Non-pigmented ciliary epithelial cell (primary cell): ENCODE results near the gene SPATS2L.

Experiments used
- DNase-seq: peaks from one replicate; pipeline ENCODE4 v3.0.0-alpha.2; 2010; ENCODE audit warnings: low read depth

SPATS2L gene

GRCh38 chr2:200466425-200467418, 160.2 kb downstream of the SPATS2L start:
- no peak for DNase-seq

- DNase-seq = no peak
These were observed 161.6 kb downstream of the SPATS2L start for GRCh38 chr2:200467806-200468681.

- no peak for DNase-seq
These were observed 163.3 kb downstream of the SPATS2L start for GRCh38 chr2:200469708-200470211.

- DNase-seq = no peak
These were observed 163.7 kb downstream of the SPATS2L start for GRCh38 chr2:200470230-200470629.

- DNase-seq = no peak
These were observed 164.9 kb downstream of the SPATS2L start for GRCh38 chr2:200471324-200471848.

- no peak for DNase-seq
These were observed 165.6 kb downstream of the SPATS2L start for GRCh38 chr2:200471928-200472645.

GRCh38 chr2:200472853-200473464, 166.5 kb downstream of the SPATS2L start:
- DNase-seq = no peak

- DNase-seq = no peak
These were observed 169.3 kb downstream of the SPATS2L start for GRCh38 chr2:200475795-200476194.

GRCh38 chr2:200476836-200477235, 170.3 kb downstream of the SPATS2L start:
- no peak for DNase-seq

GRCh38 chr2:200477667-200478131, 171.2 kb downstream of the SPATS2L start:
- DNase-seq = no peak

- no peak for DNase-seq
These were observed 173.3 kb downstream of the SPATS2L start for GRCh38 chr2:200479692-200480265.

GRCh38 chr2:200482194-200482593, 175.7 kb downstream of the SPATS2L start:
- DNase-seq = no peak

- no peak for DNase-seq
These were observed 177.3 kb downstream of the SPATS2L start for GRCh38 chr2:200483729-200484198.

- DNase-seq = no peak
These were observed 178.4 kb downstream of the SPATS2L start for GRCh38 chr2:200484934-200485333.

- DNase-seq = no peak
These were observed 180.0 kb downstream of the SPATS2L start for GRCh38 chr2:200486529-200486928.

- DNase-seq = no peak
These were observed 181.7 kb downstream of the SPATS2L start for GRCh38 chr2:200488169-200488568.

GRCh38 chr2:200490001-200490400, 183.5 kb downstream of the SPATS2L start:
- DNase-seq = no peak

- no peak for DNase-seq
These were observed 186.2 kb downstream of the SPATS2L start for GRCh38 chr2:200492656-200493055.

GRCh38 chr2:200494048-200494447, 187.6 kb downstream of the SPATS2L start:
- DNase-seq = no peak

GRCh38 chr2:200496696-200497095, 190.2 kb downstream of the SPATS2L start:
- DNase-seq = no peak
